Measurements from ENCODE around the gene FEM1B.

Gene FEM1B

GRCh38 chr15:68309024-68309423 lies 31.5 kb downstream of the FEM1B start:
- DNase-seq (ENCODE audit: low spot score), result no peak

GRCh38 chr15:68310178-68310803 lies 32.7 kb downstream of the FEM1B start:
- DNase-seq (ENCODE audit: low spot score), result no peak

- no peak for DNase-seq (ENCODE audit: low spot score)
These were observed 33.4 kb downstream of the FEM1B start for GRCh38 chr15:68310804-68311463.

GRCh38 chr15:68311464-68311835 lies 33.9 kb downstream of the FEM1B start:
- DNase-seq (ENCODE audit: low spot score), result no peak

GRCh38 chr15:68311859-68312557 lies 34.5 kb downstream of the FEM1B start:
- DNase-seq (ENCODE audit: low spot score), result no peak

- no peak for DNase-seq (ENCODE audit: low spot score)
These were observed 35.2 kb downstream of the FEM1B start for GRCh38 chr15:68312701-68313204.

GRCh38 chr15:68313501-68314410 lies 36.2 kb downstream of the FEM1B start:
- DNase-seq (ENCODE audit: low spot score), result no peak

- DNase-seq (ENCODE audit: low spot score), result no peak
These were observed 37.0 kb downstream of the FEM1B start for GRCh38 chr15:68314563-68314962.

- no peak for DNase-seq (ENCODE audit: low spot score)
These were observed 37.5 kb downstream of the FEM1B start for GRCh38 chr15:68315035-68315434.

GRCh38 chr15:68315495-68316031 lies 38.0 kb downstream of the FEM1B start:
- no peak for DNase-seq (ENCODE audit: low spot score)

GRCh38 chr15:68316061-68316804 lies 38.7 kb downstream of the FEM1B start:
- DNase-seq (ENCODE audit: low spot score), result no peak

GRCh38 chr15:68317281-68318007 lies 39.9 kb downstream of the FEM1B start:
- DNase-seq (ENCODE audit: low spot score), result no peak

- no peak for DNase-seq (ENCODE audit: low spot score)
These were observed 40.7 kb downstream of the FEM1B start for GRCh38 chr15:68318008-68318835.

- DNase-seq (ENCODE audit: low spot score), result no peak
These were observed 41.7 kb downstream of the FEM1B start for GRCh38 chr15:68318931-68319909.

- no peak for DNase-seq (ENCODE audit: low spot score)
These were observed 42.5 kb downstream of the FEM1B start for GRCh38 chr15:68319997-68320396.

- no peak for DNase-seq (ENCODE audit: low spot score)
These were observed 43.7 kb downstream of the FEM1B start for GRCh38 chr15:68321229-68321628.

GRCh38 chr15:68322796-68323195 lies 45.3 kb downstream of the FEM1B start:
- DNase-seq (ENCODE audit: low spot score), result no peak

GRCh38 chr15:68325726-68326125 lies 48.2 kb downstream of the FEM1B start:
- DNase-seq (ENCODE audit: low spot score), result no peak

All from hepatic stellate cell (primary cell).